A673 (cell line): ENCODE results near the gene ITFG1.

ENCODE experiments used
- EZH2 ChIP-seq: fragments of 200-600 bp; sonication (generic); IDR thresholded peaks from 2 replicates; pipeline ENCODE4 v1.6.1; 2017; ENCODE audit warnings: borderline replicate concordance, low read depth, mild to moderate bottlenecking, mixed read lengths, antibody characterized with exemption, low read length; ENCODE audit not compliant: poor library complexity, severe bottlenecking
- TF ChIP-seq, protein P1 (sequence below): fragments of 300-800, 200-600 bp; sonication (generic); conservative IDR thresholded peaks from 2 replicates; pipeline ENCODE4 v1.5.1; 2017; ENCODE audit warnings: low read depth, mild to moderate bottlenecking, antibody characterized with exemption, low read length, moderate library complexity, mixed read lengths

DNA sequence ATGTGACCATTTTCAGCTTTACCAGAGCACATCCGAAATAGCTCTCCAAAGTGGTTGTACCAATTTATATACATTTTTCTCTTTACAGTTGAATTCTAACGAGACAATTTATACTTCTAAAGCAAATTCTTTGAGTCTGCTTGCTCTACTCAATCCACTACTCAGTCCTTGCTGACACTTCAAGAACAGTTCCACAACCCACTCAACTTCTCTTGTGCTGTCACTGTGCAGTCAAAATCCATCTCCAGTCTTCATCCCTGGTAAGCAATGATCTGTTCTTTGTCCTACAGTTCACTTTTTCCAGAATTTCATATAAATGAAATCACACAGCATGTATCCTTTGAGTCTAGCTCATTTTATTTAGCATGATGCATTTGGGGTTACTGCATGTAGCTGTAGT, 347.7 kb downstream of the ITFG1 start:
- TF ChIP-seq, protein P1, sequence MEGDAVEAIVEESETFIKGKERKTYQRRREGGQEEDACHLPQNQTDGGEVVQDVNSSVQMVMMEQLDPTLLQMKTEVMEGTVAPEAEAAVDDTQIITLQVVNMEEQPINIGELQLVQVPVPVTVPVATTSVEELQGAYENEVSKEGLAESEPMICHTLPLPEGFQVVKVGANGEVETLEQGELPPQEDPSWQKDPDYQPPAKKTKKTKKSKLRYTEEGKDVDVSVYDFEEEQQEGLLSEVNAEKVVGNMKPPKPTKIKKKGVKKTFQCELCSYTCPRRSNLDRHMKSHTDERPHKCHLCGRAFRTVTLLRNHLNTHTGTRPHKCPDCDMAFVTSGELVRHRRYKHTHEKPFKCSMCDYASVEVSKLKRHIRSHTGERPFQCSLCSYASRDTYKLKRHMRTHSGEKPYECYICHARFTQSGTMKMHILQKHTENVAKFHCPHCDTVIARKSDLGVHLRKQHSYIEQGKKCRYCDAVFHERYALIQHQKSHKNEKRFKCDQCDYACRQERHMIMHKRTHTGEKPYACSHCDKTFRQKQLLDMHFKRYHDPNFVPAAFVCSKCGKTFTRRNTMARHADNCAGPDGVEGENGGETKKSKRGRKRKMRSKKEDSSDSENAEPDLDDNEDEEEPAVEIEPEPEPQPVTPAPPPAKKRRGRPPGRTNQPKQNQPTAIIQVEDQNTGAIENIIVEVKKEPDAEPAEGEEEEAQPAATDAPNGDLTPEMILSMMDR, result no peak
- TF ChIP-seq EZH2, result no peak
